ENCODE results near the gene C3orf33.

DNA sequence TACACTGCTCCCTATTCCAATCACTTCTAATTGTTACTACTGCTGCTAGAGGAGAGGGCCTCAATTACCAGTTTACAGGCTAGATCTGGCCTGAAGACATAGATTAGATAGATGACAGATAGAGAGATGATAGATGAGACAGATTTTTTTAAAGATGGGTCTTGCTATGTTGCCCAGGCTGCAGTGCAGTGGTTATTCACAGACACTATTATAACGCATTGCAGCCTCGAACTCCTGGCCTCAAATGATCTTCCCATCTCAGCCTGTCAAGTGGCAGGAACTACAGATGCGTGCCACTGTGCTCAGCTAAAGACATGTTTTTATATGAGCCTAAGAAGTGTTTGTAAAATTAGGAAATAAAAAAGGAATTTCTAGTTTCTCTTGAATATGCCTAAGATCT lies 41.9 kb upstream of the C3orf33 start:
- TF ChIP-seq POLR2AphosphoS5 (IDR thresholded peaks at IDR 0.05) = no peak
- TF ChIP-seq, protein P1, sequence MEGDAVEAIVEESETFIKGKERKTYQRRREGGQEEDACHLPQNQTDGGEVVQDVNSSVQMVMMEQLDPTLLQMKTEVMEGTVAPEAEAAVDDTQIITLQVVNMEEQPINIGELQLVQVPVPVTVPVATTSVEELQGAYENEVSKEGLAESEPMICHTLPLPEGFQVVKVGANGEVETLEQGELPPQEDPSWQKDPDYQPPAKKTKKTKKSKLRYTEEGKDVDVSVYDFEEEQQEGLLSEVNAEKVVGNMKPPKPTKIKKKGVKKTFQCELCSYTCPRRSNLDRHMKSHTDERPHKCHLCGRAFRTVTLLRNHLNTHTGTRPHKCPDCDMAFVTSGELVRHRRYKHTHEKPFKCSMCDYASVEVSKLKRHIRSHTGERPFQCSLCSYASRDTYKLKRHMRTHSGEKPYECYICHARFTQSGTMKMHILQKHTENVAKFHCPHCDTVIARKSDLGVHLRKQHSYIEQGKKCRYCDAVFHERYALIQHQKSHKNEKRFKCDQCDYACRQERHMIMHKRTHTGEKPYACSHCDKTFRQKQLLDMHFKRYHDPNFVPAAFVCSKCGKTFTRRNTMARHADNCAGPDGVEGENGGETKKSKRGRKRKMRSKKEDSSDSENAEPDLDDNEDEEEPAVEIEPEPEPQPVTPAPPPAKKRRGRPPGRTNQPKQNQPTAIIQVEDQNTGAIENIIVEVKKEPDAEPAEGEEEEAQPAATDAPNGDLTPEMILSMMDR (IDR thresholded peaks at IDR 0.05) = no peak

Data from sigmoid colon (tissue), 4 donors.